ENCODE measurements around the gene ARHGEF1. TPM values are rescaled to one million over a fixed set of nuclear protein-coding genes. Genes with fewer than 3 reads are reported as not detected.
"Not testable (repeated sequence)": the region's sequence is repeated elsewhere in the genome, so short reads cannot be mapped to it uniquely, and the experiment has no call there.

The ARHGEF1 gene
- polyA plus RNA-seq, 2 donors, result 51.2 to 104 TPM

GRCh38 chr19:41909706-41910105, 26.7 kb downstream of the ARHGEF1 start:
- Histone ChIP-seq H3K36me3 (ENCODE audit: control insufficient read depth in 2 of 2, insufficient read depth in 2 of 2, low read length in 1 of 2) (peaks cover 7 to 20% of the 10 kb centered on the region in 2 donors), H3K27me3 (ENCODE audit: control insufficient read depth in 1 of 2, insufficient read depth in 2 of 2, low read length in 2 of 2) (peaks cover 0 to 9% of the 10 kb centered on the region in 2 donors), H3K9me3 (ENCODE audit: control insufficient read depth in 2 of 2, insufficient read depth in 1 of 2, low read depth in 1 of 2, low read length in 1 of 2) (no peaks in the 10 kb centered on the region), H3K4me1 (ENCODE audit: control insufficient read depth in 2 of 2, insufficient read depth in 2 of 2, low read length in 1 of 2) (no peaks in the 10 kb centered on the region), H3K27ac (ENCODE audit: low read depth in 2 of 2, low read length in 1 of 2) (no peak overlapping the region), H3K4me3 (ENCODE audit: low read depth in 1 of 2, low read length in 2 of 2) (no peak overlapping the region)
- WGBS, 2 donors, result 52 to 64% methylated on average over 12 to 13 of the region's 13 CpGs

- peaks cover 5 to 13% of the 10 kb centered on the region in 2 donors for H3K36me3 ChIP-seq (ENCODE audit: control insufficient read depth in 2 of 2, insufficient read depth in 2 of 2, low read length in 1 of 2)
- no peak overlapping the region for H3K4me3 ChIP-seq (ENCODE audit: low read depth in 1 of 2, low read length in 2 of 2)
- H3K27ac ChIP-seq (ENCODE audit: low read depth in 2 of 2, low read length in 1 of 2), result no peak overlapping the region
- H3K4me1 ChIP-seq (ENCODE audit: control insufficient read depth in 2 of 2, insufficient read depth in 2 of 2, low read length in 1 of 2), result no peaks in the 10 kb centered on the region
- H3K9me3 ChIP-seq (ENCODE audit: control insufficient read depth in 2 of 2, insufficient read depth in 1 of 2, low read depth in 1 of 2, low read length in 1 of 2), result no peaks in the 10 kb centered on the region
- H3K27me3 ChIP-seq (ENCODE audit: control insufficient read depth in 1 of 2, insufficient read depth in 2 of 2, low read length in 2 of 2), result peaks cover 0 to 9% of the 10 kb centered on the region in 2 donors
- WGBS, 2 donors, result 46 to 50% methylated on average over 10 to 12 of the region's 12 CpGs
Measured at GRCh38 chr19:41910240-41910991, 27.4 kb downstream of the ARHGEF1 start.

GRCh38 chr19:41910992-41911888, 28.3 kb downstream of the ARHGEF1 start:
- peaks cover 4 to 5% of the 10 kb centered on the region in 2 donors for H3K4me1 ChIP-seq (ENCODE audit: control insufficient read depth in 2 of 2, insufficient read depth in 2 of 2, low read length in 1 of 2)
- H3K9me3 ChIP-seq (ENCODE audit: control insufficient read depth in 2 of 2, insufficient read depth in 1 of 2, low read depth in 1 of 2, low read length in 1 of 2), result peaks cover 0 to 3% of the 10 kb centered on the region in 2 donors
- peaks cover 0 to 14% of the 10 kb centered on the region in 2 donors for H3K27me3 ChIP-seq (ENCODE audit: control insufficient read depth in 1 of 2, insufficient read depth in 2 of 2, low read length in 2 of 2)
- 54 to 56% methylated on average over 13 of the region's 13 CpGs for WGBS, 2 donors
- peaks cover 0 to 5% of the 10 kb centered on the region in 2 donors for H3K36me3 ChIP-seq (ENCODE audit: control insufficient read depth in 2 of 2, insufficient read depth in 2 of 2, low read length in 1 of 2)
- no peak overlapping the region for H3K4me3 ChIP-seq (ENCODE audit: low read depth in 1 of 2, low read length in 2 of 2)
- H3K27ac ChIP-seq (ENCODE audit: low read depth in 2 of 2, low read length in 1 of 2), result no peak overlapping the region

GRCh38 chr19:41911889-41912731, 29.1 kb downstream of the ARHGEF1 start:
- Histone ChIP-seq H3K4me3 (ENCODE audit: low read depth in 1 of 2, low read length in 2 of 2) (no peak overlapping the region), H3K9me3 (ENCODE audit: control insufficient read depth in 2 of 2, insufficient read depth in 1 of 2, low read depth in 1 of 2, low read length in 1 of 2) (peaks cover 0 to 3% of the 10 kb centered on the region in 2 donors), H3K4me1 (ENCODE audit: control insufficient read depth in 2 of 2, insufficient read depth in 2 of 2, low read length in 1 of 2) (peaks cover 4 to 5% of the 10 kb centered on the region in 2 donors), H3K27me3 (ENCODE audit: control insufficient read depth in 1 of 2, insufficient read depth in 2 of 2, low read length in 2 of 2) (peaks cover 0 to 14% of the 10 kb centered on the region in 2 donors), H3K27ac (ENCODE audit: low read depth in 2 of 2, low read length in 1 of 2) (no peak overlapping the region), H3K36me3 (ENCODE audit: control insufficient read depth in 2 of 2, insufficient read depth in 2 of 2, low read length in 1 of 2) (no peaks in the 10 kb centered on the region)
- 10 to 12% methylated on average over 29 of the region's 29 CpGs for WGBS, 2 donors

DNA sequence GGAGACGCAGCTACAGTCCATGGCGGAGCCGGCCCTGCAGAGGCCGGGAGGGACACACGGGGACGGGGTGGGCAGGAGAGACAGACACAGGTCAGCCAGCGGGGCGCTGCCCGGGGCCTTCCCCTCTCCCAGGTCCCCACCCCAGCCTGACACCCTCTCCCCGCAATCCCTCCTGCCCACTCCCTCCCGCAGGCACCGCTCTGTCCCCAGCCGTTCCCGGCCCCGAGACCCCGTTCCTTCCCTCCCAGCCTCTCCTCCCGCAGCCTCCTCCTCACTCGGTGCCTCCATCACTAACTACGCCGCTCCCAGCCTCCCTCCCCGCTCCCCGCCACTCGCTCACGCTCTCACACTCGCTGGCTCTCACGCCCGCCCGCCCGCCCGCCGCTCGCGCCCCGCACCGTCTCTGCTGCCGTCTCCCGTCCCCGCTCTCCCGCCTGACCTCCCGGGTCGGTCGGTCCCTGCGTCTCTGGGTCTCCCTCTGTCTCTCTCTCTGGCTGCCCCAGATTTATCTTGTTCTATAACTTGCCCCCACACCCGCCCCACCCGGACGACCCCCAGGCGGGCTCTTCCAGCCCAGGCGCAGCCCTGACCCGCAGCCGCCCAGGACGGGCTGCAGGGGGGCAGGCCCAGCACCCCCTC, 30.0 kb downstream of the ARHGEF1 start:
- H3K4me1 ChIP-seq (ENCODE audit: control insufficient read depth in 2 of 2, insufficient read depth in 2 of 2, low read length in 1 of 2), result peaks cover 4 to 5% of the 10 kb centered on the region in 2 donors
- H3K36me3 ChIP-seq (ENCODE audit: control insufficient read depth in 2 of 2, insufficient read depth in 2 of 2, low read length in 1 of 2), result no peaks in the 10 kb centered on the region
- H3K9me3 ChIP-seq (ENCODE audit: control insufficient read depth in 2 of 2, insufficient read depth in 1 of 2, low read depth in 1 of 2, low read length in 1 of 2), result peaks cover 0 to 3% of the 10 kb centered on the region in 2 donors
- peaks cover 0 to 14% of the 10 kb centered on the region in 2 donors for H3K27me3 ChIP-seq (ENCODE audit: control insufficient read depth in 1 of 2, insufficient read depth in 2 of 2, low read length in 2 of 2)
- no peak overlapping the region for H3K4me3 ChIP-seq (ENCODE audit: low read depth in 1 of 2, low read length in 2 of 2)
- no peak overlapping the region for H3K27ac ChIP-seq (ENCODE audit: low read depth in 2 of 2, low read length in 1 of 2)
- 3% methylated on average over 31 to 51 of the region's 51 CpGs for WGBS, 2 donors

- Histone ChIP-seq H3K9me3 (ENCODE audit: control insufficient read depth in 2 of 2, insufficient read depth in 1 of 2, low read depth in 1 of 2, low read length in 1 of 2) (peaks cover 0 to 4% of the 10 kb centered on the region in 2 donors), H3K27ac (ENCODE audit: low read depth in 2 of 2, low read length in 1 of 2) (no peak overlapping the region), H3K4me1 (ENCODE audit: control insufficient read depth in 2 of 2, insufficient read depth in 2 of 2, low read length in 1 of 2) (peaks cover 4 to 5% of the 10 kb centered on the region in 2 donors), H3K36me3 (ENCODE audit: control insufficient read depth in 2 of 2, insufficient read depth in 2 of 2, low read length in 1 of 2) (no peaks in the 10 kb centered on the region), H3K4me3 (ENCODE audit: low read depth in 1 of 2, low read length in 2 of 2) (no peak overlapping the region), H3K27me3 (ENCODE audit: control insufficient read depth in 1 of 2, insufficient read depth in 2 of 2, low read length in 2 of 2) (peaks cover 0 to 14% of the 10 kb centered on the region in 2 donors)
- WGBS, 2 donors, result 7 to 10% methylated on average over 20 to 21 of the region's 21 CpGs
Measured at GRCh38 chr19:41913538-41914423, 30.8 kb downstream of the ARHGEF1 start.

DNA sequence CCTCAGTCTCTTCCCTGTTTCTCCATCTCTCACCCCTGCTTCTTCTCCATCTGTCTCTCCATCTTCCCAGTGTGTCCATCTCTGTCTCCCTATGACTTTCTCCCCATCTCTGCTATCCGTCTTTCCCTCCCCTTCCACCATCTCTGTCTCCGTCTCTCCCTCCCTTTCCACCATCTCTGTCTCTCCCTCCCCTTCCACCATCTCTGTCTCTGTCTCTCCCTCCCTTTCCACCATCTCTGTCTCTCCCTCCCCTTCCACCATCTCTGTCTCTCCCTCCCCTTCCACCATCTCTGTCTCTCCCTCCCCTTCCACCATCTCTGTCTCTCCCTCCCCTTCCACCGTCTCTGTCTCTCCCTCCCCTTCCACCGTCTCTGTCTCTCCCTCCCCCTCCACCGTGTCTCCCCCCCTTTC, 31.4 kb downstream of the ARHGEF1 start:
- H3K4me3 ChIP-seq (ENCODE audit: low read depth in 1 of 2, low read length in 2 of 2); H3K27ac ChIP-seq (ENCODE audit: low read depth in 2 of 2, low read length in 1 of 2); H3K9me3 ChIP-seq (ENCODE audit: control insufficient read depth in 2 of 2, insufficient read depth in 1 of 2, low read depth in 1 of 2, low read length in 1 of 2); H3K36me3 ChIP-seq (ENCODE audit: control insufficient read depth in 2 of 2, insufficient read depth in 2 of 2, low read length in 1 of 2); H3K4me1 ChIP-seq (ENCODE audit: control insufficient read depth in 2 of 2, insufficient read depth in 2 of 2, low read length in 1 of 2): not testable (repeated sequence)
- 9 to 14% methylated on average over 4 to 5 of the region's 5 CpGs for WGBS, 2 donors
- H3K27me3 ChIP-seq (ENCODE audit: control insufficient read depth in 1 of 2, insufficient read depth in 2 of 2, low read length in 2 of 2), result peaks cover 0 to 14% of the 10 kb centered on the region in 2 donors

DNA sequence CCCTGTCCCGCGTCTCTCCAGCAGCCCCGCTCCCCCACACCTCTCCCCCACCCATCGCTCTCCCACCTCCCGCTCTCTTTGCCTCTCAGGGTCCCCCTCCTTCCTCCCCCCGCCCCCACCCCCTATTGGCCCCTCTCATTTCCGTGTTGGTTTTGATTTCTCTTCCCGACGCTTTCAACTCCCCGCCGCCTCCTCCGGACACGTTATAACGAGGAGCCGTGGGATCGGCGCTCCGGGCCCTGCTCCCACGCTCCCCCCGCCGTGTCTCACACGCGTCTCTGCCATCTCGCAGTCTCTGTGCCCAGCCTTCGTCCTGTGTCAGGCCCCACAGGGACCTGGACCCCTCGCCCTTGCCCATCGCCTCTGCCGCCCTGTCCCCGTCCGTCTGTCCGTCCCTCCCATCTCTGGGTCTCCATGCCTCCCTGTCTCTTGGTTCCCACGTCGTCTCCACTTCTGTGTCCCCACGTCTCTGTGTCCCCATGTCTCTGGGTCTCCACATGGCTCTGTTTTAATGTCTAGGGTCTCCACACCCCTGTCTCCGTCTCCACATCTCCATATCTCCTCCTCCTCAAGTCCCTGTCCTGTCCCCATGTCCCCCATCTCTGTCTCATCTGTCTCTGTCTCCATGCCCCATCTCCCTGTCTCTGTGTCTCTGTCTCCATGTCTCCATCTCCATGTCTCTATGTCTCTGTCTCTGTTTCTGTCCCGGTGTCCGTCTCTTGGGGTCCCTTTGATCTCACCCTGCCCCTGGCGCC, 32.2 kb downstream of the ARHGEF1 start:
- Histone ChIP-seq H3K4me3 (ENCODE audit: low read depth in 1 of 2, low read length in 2 of 2) (no peak overlapping the region), H3K9me3 (ENCODE audit: control insufficient read depth in 2 of 2, insufficient read depth in 1 of 2, low read depth in 1 of 2, low read length in 1 of 2) (peaks cover 0 to 12% of the 10 kb centered on the region in 2 donors), H3K27me3 (ENCODE audit: control insufficient read depth in 1 of 2, insufficient read depth in 2 of 2, low read length in 2 of 2) (peaks cover 0 to 14% of the 10 kb centered on the region in 2 donors), H3K36me3 (ENCODE audit: control insufficient read depth in 2 of 2, insufficient read depth in 2 of 2, low read length in 1 of 2) (no peaks in the 10 kb centered on the region), H3K4me1 (ENCODE audit: control insufficient read depth in 2 of 2, insufficient read depth in 2 of 2, low read length in 1 of 2) (peaks cover 4 to 5% of the 10 kb centered on the region in 2 donors), H3K27ac (ENCODE audit: low read depth in 2 of 2, low read length in 1 of 2) (no peak overlapping the region)
- 4 to 6% methylated on average over 32 to 38 of the region's 38 CpGs for WGBS, 2 donors
